Measurements from ENCODE around the gene PTBP2.

DNA sequence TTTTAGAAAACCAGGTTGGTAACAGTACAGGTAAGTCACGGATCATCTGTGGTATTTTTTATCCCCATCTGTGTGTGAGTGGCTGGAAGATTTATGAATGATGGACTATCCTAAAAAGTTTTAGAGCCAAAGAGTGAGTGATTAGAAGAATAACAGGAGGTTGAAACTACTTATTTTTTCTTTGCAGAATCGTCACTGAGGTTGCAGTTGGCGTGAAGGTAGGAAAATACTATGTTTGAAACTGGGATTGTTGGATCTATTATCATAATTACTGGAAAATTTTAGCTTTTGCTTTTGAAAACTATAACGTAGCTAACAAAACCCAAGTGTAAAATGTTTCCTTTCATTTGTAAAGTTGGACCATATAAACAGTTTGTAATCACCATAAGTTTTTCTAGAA, 1.8 kb downstream of the PTBP2 start:
- TF ChIP-seq POLR2A (IDR thresholded peaks at IDR 0.05) (no peak), CTCF (IDR thresholded peaks at IDR 0.05) (no peak)

All from testis (tissue), 2 donors.